MM.1S (cell line): ENCODE results near the gene SLC8A3.

ENCODE experiments used
- DNase-seq: peaks from one replicate; pipeline ENCODE4 v3.0.0-alpha.2; 2015
- H2AFZ ChIP-seq: fragments of 300-600 bp; sonication (generic); 2 replicates; pipeline ENCODE4 v1.6.0; 2016; ENCODE audit warnings: antibody characterized with exemption, low read length
- H3F3A ChIP-seq: fragments of 300-600 bp; sonication (generic); 2 replicates; pipeline ENCODE4 v1.6.1; 2016; ENCODE audit warnings: mild to moderate bottlenecking, antibody characterized with exemption, low read length, moderate library complexity, mixed read lengths; ENCODE audit not compliant: insufficient read depth
- H3K27ac ChIP-seq: fragments of 300-600 bp; sonication (generic); 2 replicates; pipeline ENCODE4 v1.5.1; 2016; ENCODE audit warnings: mild to moderate bottlenecking, low read length
- H3K27me3 ChIP-seq: fragments of 300-600 bp; sonication (generic); replicated peaks from 2 replicates; pipeline ENCODE4 v1.6.0; 2016; ENCODE audit warnings: low read length; ENCODE audit not compliant: insufficient read depth
- H3K36me3 ChIP-seq: fragments of 300-600 bp; sonication (generic); replicated peaks from 2 replicates; pipeline ENCODE4 v1.6.1; 2016; ENCODE audit warnings: mild to moderate bottlenecking, low read length, mixed read lengths; ENCODE audit not compliant: insufficient read depth
- H3K4me1 ChIP-seq: fragments of 300-600 bp; sonication (generic); 2 replicates; pipeline ENCODE4 v1.6.1; 2016; ENCODE audit warnings: low read length, mixed read lengths
- H3K4me2 ChIP-seq: fragments of 300-600 bp; sonication (generic); 2 replicates; pipeline ENCODE4 v1.6.0; 2016; ENCODE audit warnings: low read depth, low read length
- H3K4me3 ChIP-seq: fragments of 300-600 bp; sonication (generic); 2 replicates; pipeline ENCODE4 v1.5.1; 2016; ENCODE audit warnings: low read length, mixed read lengths
- H3K79me2 ChIP-seq: fragments of 300-600 bp; sonication (generic); 2 replicates; pipeline ENCODE4 v1.6.1; 2016; ENCODE audit warnings: mixed run types, low read length, mixed read lengths
- H3K9ac ChIP-seq: fragments of 300-600 bp; sonication (generic); 2 replicates; pipeline ENCODE4 v1.6.1; 2016; ENCODE audit warnings: low read length, mixed read lengths
- H3K9me2 ChIP-seq: fragments of 300-600 bp; sonication (generic); replicated peaks from 2 replicates; pipeline ENCODE4 v1.6.1; 2016; ENCODE audit warnings: mild to moderate bottlenecking, low read length, mixed read lengths; ENCODE audit not compliant: insufficient read depth
- H3K9me3 ChIP-seq: fragments of 300-600 bp; sonication (generic); replicated peaks from 2 replicates; pipeline ENCODE4 v1.6.1; 2016; ENCODE audit warnings: mild to moderate bottlenecking, low read length, mixed read lengths; ENCODE audit not compliant: insufficient read depth
- H4K20me1 ChIP-seq: fragments of 300-600 bp; sonication (generic); 2 replicates; pipeline ENCODE4 v1.6.1; 2016; ENCODE audit warnings: mild to moderate bottlenecking, low read length, moderate library complexity, mixed read lengths; ENCODE audit not compliant: insufficient read depth
- EZH2 ChIP-seq: fragments of 300-600 bp; sonication (generic); optimal IDR thresholded peaks from 2 replicates; pipeline ENCODE3; 2017; ENCODE audit warnings: low read depth, mild to moderate bottlenecking, antibody characterized with exemption, low read length, mixed read lengths
- EZH2phosphoT487 ChIP-seq: fragments of 300-600 bp; sonication (generic); IDR thresholded peaks from 2 replicates; pipeline ENCODE4 v1.6.1; 2018; ENCODE audit warnings: antibody characterized with exemption, low read length
- TF ChIP-seq, protein P1 (sequence below): fragments of 300-600 bp; sonication (generic); IDR thresholded peaks from 2 replicates; pipeline ENCODE4 v1.5.1; 2016; ENCODE audit warnings: antibody characterized with exemption, low read length, mixed read lengths

SLC8A3 gene

DNA sequence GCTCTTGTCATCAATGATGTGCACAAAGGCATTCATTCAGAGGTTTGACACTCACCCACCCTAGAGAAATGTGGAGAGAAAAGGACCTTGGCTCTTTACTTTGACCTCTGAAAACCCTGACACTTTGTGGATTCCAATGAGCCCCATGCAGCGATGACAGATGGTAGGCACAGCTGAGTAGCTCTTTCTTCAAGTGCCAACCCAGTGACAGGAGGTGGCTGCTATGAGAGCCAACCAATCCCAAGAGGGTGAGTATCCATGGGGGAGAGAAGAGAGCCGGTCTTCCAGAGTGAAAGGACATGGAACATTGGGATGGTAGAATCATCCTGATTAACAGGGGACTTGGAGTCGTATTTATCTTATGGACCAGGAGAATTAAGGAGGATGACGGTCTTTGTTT, 17.8 kb downstream of the SLC8A3 start:
- Histone ChIP-seq H2AFZ (no peak overlapping the region), H3K79me2 (no peaks in the 10 kb centered on the region), H3K27me3 (no peaks in the 10 kb centered on the region), H3K4me1 (no peaks in the 10 kb centered on the region), H3K9me3 (no peaks in the 10 kb centered on the region), H3K9ac (no peak overlapping the region), H3K9me2 (no peaks in the 10 kb centered on the region), H3K4me2 (no peak overlapping the region), H3K27ac (no peak overlapping the region), H4K20me1 (no peaks in the 10 kb centered on the region), H3F3A (no peaks in the 10 kb centered on the region), H3K4me3 (no peak overlapping the region), H3K36me3 (no peaks in the 10 kb centered on the region)
- no peak for DNase-seq
- TF ChIP-seq EZH2 (no peak), EZH2phosphoT487 (no peak)
- TF ChIP-seq, protein P1, sequence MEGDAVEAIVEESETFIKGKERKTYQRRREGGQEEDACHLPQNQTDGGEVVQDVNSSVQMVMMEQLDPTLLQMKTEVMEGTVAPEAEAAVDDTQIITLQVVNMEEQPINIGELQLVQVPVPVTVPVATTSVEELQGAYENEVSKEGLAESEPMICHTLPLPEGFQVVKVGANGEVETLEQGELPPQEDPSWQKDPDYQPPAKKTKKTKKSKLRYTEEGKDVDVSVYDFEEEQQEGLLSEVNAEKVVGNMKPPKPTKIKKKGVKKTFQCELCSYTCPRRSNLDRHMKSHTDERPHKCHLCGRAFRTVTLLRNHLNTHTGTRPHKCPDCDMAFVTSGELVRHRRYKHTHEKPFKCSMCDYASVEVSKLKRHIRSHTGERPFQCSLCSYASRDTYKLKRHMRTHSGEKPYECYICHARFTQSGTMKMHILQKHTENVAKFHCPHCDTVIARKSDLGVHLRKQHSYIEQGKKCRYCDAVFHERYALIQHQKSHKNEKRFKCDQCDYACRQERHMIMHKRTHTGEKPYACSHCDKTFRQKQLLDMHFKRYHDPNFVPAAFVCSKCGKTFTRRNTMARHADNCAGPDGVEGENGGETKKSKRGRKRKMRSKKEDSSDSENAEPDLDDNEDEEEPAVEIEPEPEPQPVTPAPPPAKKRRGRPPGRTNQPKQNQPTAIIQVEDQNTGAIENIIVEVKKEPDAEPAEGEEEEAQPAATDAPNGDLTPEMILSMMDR: no peak

DNA sequence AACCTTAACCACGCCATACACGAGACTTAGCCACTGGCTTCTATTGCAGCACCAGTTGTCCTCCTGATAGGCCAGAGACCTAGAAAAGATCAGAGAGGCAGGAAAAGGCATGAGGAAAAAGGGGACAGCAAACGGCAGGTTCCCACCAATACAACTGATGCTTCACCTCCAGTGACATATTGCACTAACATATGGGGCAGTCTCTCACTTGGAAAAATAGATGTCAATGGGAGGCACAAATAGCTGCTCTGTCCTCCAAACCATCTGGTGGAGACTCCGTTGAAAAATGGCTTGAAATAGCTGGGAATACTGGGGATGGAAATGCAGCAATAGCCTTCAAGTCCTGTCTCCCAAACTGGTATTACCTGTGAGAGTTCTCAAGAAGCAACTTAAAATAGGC, 20.3 kb downstream of the SLC8A3 start:
- H4K20me1 ChIP-seq: no peaks in the 10 kb centered on the region
- no peaks in the 10 kb centered on the region for H3F3A ChIP-seq
- H3K9ac ChIP-seq: no peak overlapping the region
- TF ChIP-seq, protein P1: no peak
- TF ChIP-seq EZH2: no peak
- no peak for TF ChIP-seq EZH2phosphoT487
- H3K9me2 ChIP-seq: no peaks in the 10 kb centered on the region
- no peaks in the 10 kb centered on the region for H3K27me3 ChIP-seq
- no peaks in the 10 kb centered on the region for H3K9me3 ChIP-seq
- H3K4me3 ChIP-seq: no peak overlapping the region
- H3K4me2 ChIP-seq: no peak overlapping the region
- no peaks in the 10 kb centered on the region for H3K36me3 ChIP-seq
- H3K4me1 ChIP-seq: no peaks in the 10 kb centered on the region
- no peak overlapping the region for H3K27ac ChIP-seq
- no peaks in the 10 kb centered on the region for H3K79me2 ChIP-seq
- no peak overlapping the region for H2AFZ ChIP-seq
- no peak for DNase-seq

DNA sequence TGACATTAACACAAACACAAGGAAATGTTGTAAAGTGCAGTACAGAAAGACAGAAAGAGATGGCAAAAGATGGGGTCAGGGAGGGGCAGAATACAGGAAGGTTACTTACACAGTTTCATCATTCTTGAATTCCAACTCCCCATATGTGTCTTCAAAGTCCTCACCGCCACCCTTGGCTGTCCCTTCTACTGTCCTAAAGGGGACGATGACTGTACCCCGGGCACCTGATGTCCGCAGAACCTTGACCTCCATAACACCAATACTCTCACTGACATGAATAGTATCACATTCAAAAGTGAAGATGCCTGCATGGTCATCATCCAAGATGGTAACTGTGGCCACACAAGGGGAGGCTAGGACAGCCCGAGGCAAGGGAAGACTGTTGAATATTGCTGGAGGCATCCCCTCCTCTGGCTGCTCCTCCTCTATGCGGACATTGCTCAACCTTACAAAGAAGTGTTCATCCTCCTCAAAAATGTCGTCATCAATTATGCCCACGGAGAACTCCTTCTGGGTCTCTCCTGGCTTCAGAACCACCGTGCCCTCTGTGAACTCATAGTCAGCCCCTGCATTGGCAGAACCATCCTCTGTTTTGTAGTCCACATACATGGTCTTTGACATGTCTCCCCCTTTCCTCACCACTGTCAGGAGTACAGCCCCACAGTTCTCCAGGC, 22.1 kb downstream of the SLC8A3 start:
- no peaks in the 10 kb centered on the region for H3K9me3 ChIP-seq
- no peak overlapping the region for H2AFZ ChIP-seq
- no peaks in the 10 kb centered on the region for H4K20me1 ChIP-seq
- H3K9ac ChIP-seq: no peak overlapping the region
- no peak overlapping the region for H3K4me3 ChIP-seq
- H3F3A ChIP-seq: no peaks in the 10 kb centered on the region
- DNase-seq: no peak
- no peak overlapping the region for H3K4me2 ChIP-seq
- no peaks in the 10 kb centered on the region for H3K9me2 ChIP-seq
- H3K36me3 ChIP-seq: no peaks in the 10 kb centered on the region
- no peaks in the 10 kb centered on the region for H3K4me1 ChIP-seq
- H3K79me2 ChIP-seq: no peaks in the 10 kb centered on the region
- no peaks in the 10 kb centered on the region for H3K27me3 ChIP-seq
- H3K27ac ChIP-seq: no peak overlapping the region
- TF ChIP-seq, protein P1: no peak
- TF ChIP-seq EZH2: no peak
- TF ChIP-seq EZH2phosphoT487: no peak
